Gastroesophageal sphincter (tissue), 3 donors: ENCODE measurements around the gene C2orf92.

Experiments
- EP300 ChIP-seq: sonication (generic); formaldehyde crosslinking; IDR thresholded peaks from one replicate; pipeline ENCODE4 v1.6.1; 2017; ENCODE audit warnings: antibody characterized with exemption, mild to moderate bottlenecking
- POLR2AphosphoS5 ChIP-seq: sonication (generic); formaldehyde crosslinking; IDR thresholded peaks from one replicate; pipeline ENCODE4 v1.6.1; 2017; ENCODE audit warnings: antibody characterized with exemption
- TF ChIP-seq, protein P1 (sequence below), 4 experiments: fragments of 200-600 bp in 2 of 4; fragments of 450-650 bp in 2 of 4; sonication (generic) in 1 of 4; IDR thresholded peaks; one replicate each; pipeline ENCODE4 v1.5.1; 2017 to 2019; ENCODE audit warnings: antibody characterized with exemption in 4 of 4, mild to moderate bottlenecking in 2 of 4, moderate library complexity in 2 of 4

DNA sequence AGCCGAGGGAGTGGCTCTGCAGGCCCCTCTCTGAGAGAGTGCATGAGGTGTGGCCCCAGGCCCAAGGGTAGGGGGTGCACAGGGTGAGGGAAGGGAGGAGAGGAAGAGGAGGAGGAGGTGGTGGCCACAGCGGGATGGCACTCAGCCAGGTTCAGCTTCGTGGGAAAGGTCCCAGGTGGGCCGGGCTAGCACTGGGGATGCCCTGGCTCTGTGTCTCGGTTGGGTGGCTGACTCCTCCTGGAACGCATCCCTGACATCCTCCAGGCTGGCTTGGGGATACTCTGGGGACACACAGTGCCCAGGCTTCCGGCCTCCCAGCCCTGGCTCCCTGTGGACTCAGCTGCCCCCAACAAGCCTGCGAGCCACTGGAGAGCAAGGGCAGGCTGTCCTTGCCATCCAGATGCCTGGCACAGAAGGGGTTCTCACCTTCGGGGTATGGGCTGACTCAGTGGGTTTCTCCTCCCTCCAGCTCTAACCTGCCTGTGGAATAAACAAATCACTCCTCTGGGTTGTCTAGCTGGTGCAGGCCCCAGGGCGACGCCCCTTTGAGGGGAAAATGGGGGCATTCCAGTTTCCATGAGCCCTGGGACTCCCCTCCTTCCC is 43.3 kb downstream of the C2orf92 start:
- TF ChIP-seq EP300 (no peak), POLR2AphosphoS5 (no peak)
- TF ChIP-seq, protein P1, sequence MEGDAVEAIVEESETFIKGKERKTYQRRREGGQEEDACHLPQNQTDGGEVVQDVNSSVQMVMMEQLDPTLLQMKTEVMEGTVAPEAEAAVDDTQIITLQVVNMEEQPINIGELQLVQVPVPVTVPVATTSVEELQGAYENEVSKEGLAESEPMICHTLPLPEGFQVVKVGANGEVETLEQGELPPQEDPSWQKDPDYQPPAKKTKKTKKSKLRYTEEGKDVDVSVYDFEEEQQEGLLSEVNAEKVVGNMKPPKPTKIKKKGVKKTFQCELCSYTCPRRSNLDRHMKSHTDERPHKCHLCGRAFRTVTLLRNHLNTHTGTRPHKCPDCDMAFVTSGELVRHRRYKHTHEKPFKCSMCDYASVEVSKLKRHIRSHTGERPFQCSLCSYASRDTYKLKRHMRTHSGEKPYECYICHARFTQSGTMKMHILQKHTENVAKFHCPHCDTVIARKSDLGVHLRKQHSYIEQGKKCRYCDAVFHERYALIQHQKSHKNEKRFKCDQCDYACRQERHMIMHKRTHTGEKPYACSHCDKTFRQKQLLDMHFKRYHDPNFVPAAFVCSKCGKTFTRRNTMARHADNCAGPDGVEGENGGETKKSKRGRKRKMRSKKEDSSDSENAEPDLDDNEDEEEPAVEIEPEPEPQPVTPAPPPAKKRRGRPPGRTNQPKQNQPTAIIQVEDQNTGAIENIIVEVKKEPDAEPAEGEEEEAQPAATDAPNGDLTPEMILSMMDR (IDR thresholded peaks at IDR 0.05): no peak
